ENCODE measurements around the gene PLA2G2C. TPM values are rescaled to one million over a fixed set of nuclear protein-coding genes. Genes with fewer than 3 reads are reported as not detected.

Gene PLA2G2C
- total and polyA plus RNA-seq, 2 of the 8 experiments (the other 6 are each of a cell fraction or from before 2014, with no cell fraction given): not detected

- no peak overlapping the region for H2BK15ac ChIP-seq (ENCODE audit: low read length)
- no peak overlapping the region for H3K27ac ChIP-seq (ENCODE audit: low read depth, low read length)
- H4K20me1 ChIP-seq (replicated peaks in 1 of 2; ENCODE audit: control insufficient read depth in 1 of 2, insufficient read depth in 2 of 2, low read length in 2 of 2): no peaks in the 10 kb centered on the region
- H2AK5ac ChIP-seq (ENCODE audit: low read depth, low read length): no peak overlapping the region
- H3K79me1 ChIP-seq (ENCODE audit: low read depth, low read length): no peaks in the 10 kb centered on the region
- H3K9me3 ChIP-seq (ENCODE audit: insufficient read depth in 2 of 2, low read depth in 1 of 2, low read length in 1 of 2): no peaks in the 10 kb centered on the region; a peak in 1 of 4 replicates
- no peak overlapping the region for H3K23ac ChIP-seq (ENCODE audit: insufficient read length)
- H3K18ac ChIP-seq (ENCODE audit: extremely low read depth, low read length): no peak overlapping the region
- no peaks in the 10 kb centered on the region for H3K27me3 ChIP-seq (replicated peaks in 1 of 4; ENCODE audit: control insufficient read depth in 3 of 4, extremely low read depth in 1 of 4, insufficient read depth in 3 of 4, low read length in 3 of 4)
- no peak overlapping the region for H2BK5ac ChIP-seq (ENCODE audit: low read depth, low read length)
- no peak overlapping the region for H3K4me3 ChIP-seq (ENCODE audit: extremely low read depth in 1 of 4, insufficient read depth in 2 of 4, low read depth in 3 of 4, low read length in 4 of 4)
- no peak overlapping the region for H2BK20ac ChIP-seq (ENCODE audit: low read length)
- no peak overlapping the region for H4K5ac ChIP-seq (ENCODE audit: insufficient read length, low read depth, low read length)
- CTCF ChIA-PET (ENCODE audit: partially characterized antibody): no interaction called here
- no peaks in the 10 kb centered on the region for H3K79me2 ChIP-seq (ENCODE audit: control insufficient read depth in 1 of 2, insufficient read depth in 2 of 2, low read length in 2 of 2)
- no peaks in the 10 kb centered on the region for H3K36me3 ChIP-seq (ENCODE audit: control insufficient read depth in 2 of 4, insufficient read depth in 4 of 4, low read length in 3 of 4)
- no peak for DNase-seq (ENCODE audit: low read depth in 1 of 2, low spot score in 2 of 2)
- H4K8ac ChIP-seq (ENCODE audit: extremely low read depth, insufficient read depth, low read length): no peak overlapping the region
- POLR2A ChIA-PET (ENCODE audit: partially characterized antibody): no interaction called here
- H3K4me2 ChIP-seq (ENCODE audit: insufficient read depth in 1 of 2, low read depth in 2 of 2, low read length in 2 of 2): no peak overlapping the region
- 93% methylated on average over 4 of the region's 4 CpGs; no CpG with 5 or more reads in 1 of the 2 experiments for WGBS, 2 experiments (ENCODE audit: extremely low coverage in 1 of 2, insufficient coverage in 1 of 2, insufficient read length in 1 of 2, insufficient replicate concordance in 2 of 2, low coverage in 1 of 2, low lambda C conversion rate in 2 of 2, missing lambda C conversion rate in 1 of 2)
- no peak for FAIRE-seq
- H3K4me1 ChIP-seq (replicated peaks in 1 of 4; ENCODE audit: control insufficient read depth in 3 of 4, insufficient read depth in 4 of 4, low read length in 3 of 4): no peaks in the 10 kb centered on the region
- H2BK120ac ChIP-seq (replicated peaks; ENCODE audit: low read depth, low read length): no peak overlapping the region
- H3K56ac ChIP-seq (replicated peaks; ENCODE audit: insufficient read length, low read depth, low read length): no peak overlapping the region
- peaks cover 3% of the 10 kb centered on the region; the same call in 1 of the 2 replicates for H3K23me2 ChIP-seq (ENCODE audit: low read depth, low read length)
- H2AFZ ChIP-seq (ENCODE audit: low read length): no peak overlapping the region
- TF ChIP-seq CBX5 (IDR thresholded peaks at IDR 0.05; ENCODE audit: low read depth, low read length) (no peak), SAP30 (IDR thresholded peaks at IDR 0.05; ENCODE audit: insufficient read depth, insufficient replicate concordance, low read length) (no peak), PHF8 (conservative IDR thresholded peaks at IDR 0.05; ENCODE audit: low read depth, low read length) (no peak), RBBP5 (IDR thresholded peaks at IDR 0.05; ENCODE audit: borderline replicate concordance, low read depth, low read length) (no peak), SIX5 (IDR thresholded peaks at IDR 0.05; ENCODE audit: low read depth, low read length) (no peak), NANOG (IDR thresholded peaks at IDR 0.05; ENCODE audit: insufficient read depth, low read depth, low read length, poor library complexity, severe bottlenecking) (no peak), SP1 (IDR thresholded peaks at IDR 0.05; ENCODE audit: low read depth, low read length) (no peak), KDM1A (IDR thresholded peaks at IDR 0.05; ENCODE audit: borderline replicate concordance, low read length) (no peak), BRCA1 (IDR thresholded peaks at IDR 0.05; ENCODE audit: low read depth, low read length) (no peak), KDM5A (IDR thresholded peaks at IDR 0.05; ENCODE audit: low read length) (no peak)
- H4K91ac ChIP-seq (replicated peaks; ENCODE audit: insufficient read length, low read length): no peak overlapping the region
- no peak overlapping the region for H3K14ac ChIP-seq (ENCODE audit: insufficient read length)
- H2BK12ac ChIP-seq (ENCODE audit: low read depth, low read length): no peak overlapping the region
- H3K9ac ChIP-seq (replicated peaks in 1 of 4; ENCODE audit: extremely low read depth in 1 of 4, low read depth in 3 of 4, low read length in 3 of 4): no peak overlapping the region
- H3K4ac ChIP-seq (replicated peaks; ENCODE audit: insufficient read length, low read depth, low read length): no peak overlapping the region
Measured at GRCh38 chr1:20137055-20137454, 49.3 kb downstream of the PLA2G2C start.

All from H1 (cell line).